H1 (cell line): ENCODE measurements around the gene SHROOM3. TPM values are rescaled to one million over a fixed set of nuclear protein-coding genes. Genes with fewer than 3 reads are reported as not detected.

Experiments used
- CTCF ChIA-PET: fragments of 300-600 bp; sonication (Branson Sonifier 250); formaldehyde crosslinking; loops from one replicate; lab custom pipeline; 2021; ENCODE audit not compliant: partially characterized antibody; lab: Charles Lee
- POLR2A ChIA-PET: fragments of 300-600 bp; sonication (Branson Sonifier 250); formaldehyde crosslinking; loops from one replicate; lab custom pipeline; 2021; ENCODE audit warnings: inconsistent platforms; ENCODE audit not compliant: partially characterized antibody; lab: Charles Lee
- DNase-seq, 2 experiments: peaks; one replicate each; pipeline versions ENCODE4 v3.0.0 to v3.0.0-alpha.2; 2010 to 2022; ENCODE audit warnings: low spot score in 2 of 2, low read depth in 1 of 2, mixed read lengths in 1 of 2
- FAIRE-seq: peaks from 2 replicates; lab custom pipeline; 2011; peaks lifted over from hg19 to GRCh38; lab: Jason Lieb, UNC
- H2AFZ ChIP-seq: 2 replicates; pipeline ENCODE4 v1.8.1; 2012; ENCODE audit warnings: low read length, inconsistent platforms
- H2AK5ac ChIP-seq: 2 replicates; pipeline ENCODE4 v1.6.1; 2013; ENCODE audit warnings: low read depth, low read length
- H2BK120ac ChIP-seq: replicated peaks from 2 replicates; pipeline ENCODE3; 2013; ENCODE audit warnings: low read depth, low read length, inconsistent platforms
- H2BK12ac ChIP-seq: 2 replicates; pipeline ENCODE4 v1.6.1; 2013; ENCODE audit warnings: low read depth, low read length
- H2BK15ac ChIP-seq: 2 replicates; pipeline ENCODE4 v1.6.1; 2013; ENCODE audit warnings: low read length
- H2BK20ac ChIP-seq: 2 replicates; pipeline ENCODE4 v1.6.1; 2013; ENCODE audit warnings: low read length
- H2BK5ac ChIP-seq: 2 replicates; pipeline ENCODE4 v1.6.1; 2013; ENCODE audit warnings: low read depth, low read length
- H3K14ac ChIP-seq: 2 replicates; pipeline ENCODE4 v1.6.1; 2013; ENCODE audit warnings: inconsistent platforms; ENCODE audit not compliant: insufficient read length
- H3K18ac ChIP-seq: 2 replicates; pipeline ENCODE4 v1.6.1; 2013; ENCODE audit warnings: low read length; ENCODE audit errors: extremely low read depth
- H3K23ac ChIP-seq: 2 replicates; pipeline ENCODE4 v1.6.1; 2013; ENCODE audit warnings: inconsistent platforms; ENCODE audit not compliant: insufficient read length
- H3K23me2 ChIP-seq: 2 replicates; pipeline ENCODE4 v1.6.1; 2013; ENCODE audit warnings: low read depth, low read length
- H3K27ac ChIP-seq: 2 replicates; pipeline ENCODE4 v1.6.1; 2011; ENCODE audit warnings: low read depth, low read length, inconsistent platforms
- H3K27me3 ChIP-seq, 4 experiments: replicated peaks in 1 of 4; 1 replicate in 1 of 4; 2 replicates in 3 of 4; pipeline versions ENCODE4 v1.6.1 to v1.8.1; 2011 to 2013; ENCODE audit warnings: low read length in 3 of 4, mild to moderate bottlenecking in 3 of 4, inconsistent platforms in 2 of 4, mixed read lengths in 2 of 4, moderate library complexity in 1 of 4; ENCODE audit not compliant: control insufficient read depth in 3 of 4, insufficient read depth in 3 of 4; ENCODE audit errors: extremely low read depth in 1 of 4
- H3K36me3 ChIP-seq, 4 experiments: 2 replicates each; pipeline versions ENCODE4 v1.6.1 to v1.8.1; 2011 to 2013; ENCODE audit warnings: mild to moderate bottlenecking in 4 of 4, low read length in 3 of 4, moderate library complexity in 2 of 4, control low read depth in 1 of 4, inconsistent platforms in 1 of 4; ENCODE audit not compliant: insufficient read depth in 4 of 4, control insufficient read depth in 2 of 4
- H3K4ac ChIP-seq: replicated peaks from 2 replicates; pipeline ENCODE3; 2013; ENCODE audit warnings: low read length, low read depth, mixed read lengths, inconsistent platforms; ENCODE audit not compliant: insufficient read length
- H3K4me1 ChIP-seq, 4 experiments: replicated peaks in 1 of 4; 1 replicate in 1 of 4; 2 replicates in 3 of 4; pipeline versions ENCODE4 v1.6.1 to v1.8.1; 2011 to 2013; ENCODE audit warnings: low read length in 3 of 4, inconsistent platforms in 2 of 4, mixed read lengths in 1 of 4; ENCODE audit not compliant: insufficient read depth in 4 of 4, control insufficient read depth in 3 of 4
- H3K4me2 ChIP-seq, 2 experiments: 2 replicates each; pipeline versions ENCODE4 v1.6.1 to v1.8.1; 2011 to 2013; ENCODE audit warnings: low read depth in 2 of 2, low read length in 2 of 2, control low read depth in 1 of 2, inconsistent platforms in 1 of 2, mild to moderate bottlenecking in 1 of 2; ENCODE audit not compliant: insufficient read depth in 1 of 2
- H3K4me3 ChIP-seq, 4 experiments: fragments of 200-600, 300-600 bp in 1 of 4; sonication (generic), shearing (Covaris generic), sonication (Bioruptor Twin) in 1 of 4; 2 replicates each; pipeline versions ENCODE4 v1.5.1 to v1.8.1; 2011 to 2016; ENCODE audit warnings: low read length in 4 of 4, low read depth in 3 of 4, control low read depth in 2 of 4, inconsistent platforms in 2 of 4, mild to moderate bottlenecking in 2 of 4, mixed read lengths in 1 of 4, moderate library complexity in 1 of 4; ENCODE audit not compliant: insufficient read depth in 2 of 4; ENCODE audit errors: extremely low read depth in 1 of 4
- H3K56ac ChIP-seq: replicated peaks from 2 replicates; pipeline ENCODE3; 2013; ENCODE audit warnings: low read depth, mild to moderate bottlenecking, mixed read lengths, low read length, inconsistent platforms; ENCODE audit not compliant: insufficient read length
- H3K79me1 ChIP-seq: 2 replicates; pipeline ENCODE4 v1.6.1; 2013; ENCODE audit warnings: low read depth, low read length, control low read depth
- H3K79me2 ChIP-seq, 2 experiments: 2 replicates each; pipeline versions ENCODE4 v1.6.1 to v1.8.1; 2012 to 2013; ENCODE audit warnings: low read length in 2 of 2, mild to moderate bottlenecking in 2 of 2, inconsistent platforms in 1 of 2; ENCODE audit not compliant: insufficient read depth in 2 of 2, control insufficient read depth in 1 of 2
- H3K9ac ChIP-seq, 4 experiments: replicated peaks in 1 of 4; 1 replicate in 1 of 4; 2 replicates in 3 of 4; pipeline versions ENCODE4 v1.6.1 to v1.8.1; 2011 to 2013; ENCODE audit warnings: low read depth in 3 of 4, low read length in 3 of 4, control low read depth in 2 of 4, mild to moderate bottlenecking in 2 of 4, moderate library complexity in 2 of 4, inconsistent platforms in 1 of 4; ENCODE audit errors: extremely low read depth in 1 of 4
- H3K9me3 ChIP-seq, 2 experiments: 2 replicates each; pipeline versions ENCODE4 v1.6.1 to v1.8.1; 2012 to 2013; ENCODE audit warnings: mild to moderate bottlenecking in 2 of 2, moderate library complexity in 2 of 2, control low read depth in 1 of 2, inconsistent platforms in 1 of 2, low read depth in 1 of 2, low read length in 1 of 2, mixed read lengths in 1 of 2; ENCODE audit not compliant: insufficient read depth in 2 of 2
- H4K20me1 ChIP-seq, 2 experiments: replicated peaks in 1 of 2; 2 replicates each; pipeline versions ENCODE3 to v1.8.1; 2011 to 2013; ENCODE audit warnings: inconsistent platforms in 2 of 2, low read length in 2 of 2, mild to moderate bottlenecking in 1 of 2; ENCODE audit not compliant: insufficient read depth in 2 of 2, control insufficient read depth in 1 of 2
- H4K5ac ChIP-seq: 2 replicates; pipeline ENCODE4 v1.6.1; 2013; ENCODE audit warnings: low read length, low read depth, mixed read lengths, inconsistent platforms; ENCODE audit not compliant: insufficient read length
- H4K8ac ChIP-seq: 2 replicates; pipeline ENCODE4 v1.8.0; 2013; ENCODE audit warnings: mild to moderate bottlenecking, moderate library complexity, low read length, inconsistent platforms; ENCODE audit not compliant: insufficient read depth; ENCODE audit errors: extremely low read depth
- H4K91ac ChIP-seq: replicated peaks from 2 replicates; pipeline ENCODE3; 2013; ENCODE audit warnings: low read length, mixed read lengths, inconsistent platforms; ENCODE audit not compliant: insufficient read length
- CHD1 ChIP-seq: IDR thresholded peaks from 2 replicates; pipeline ENCODE4 v1.6.1; 2012; ENCODE audit warnings: low read depth, low read length, improper control_type of control experiment
- SIRT6 ChIP-seq: IDR thresholded peaks from one replicate; pipeline ENCODE4 v1.7.1; 2012; ENCODE audit warnings: low read length, inconsistent platforms
- polyA plus RNA-seq, 7 experiments: library from polyadenylated mRNA; depleted of rRNA in 3 of 7; stranded (reverse) in 5 of 7; unstranded in 2 of 7; fragments of >200 nt in 5 of 7; fragments of 200-250 nt in 2 of 7; gene quantifications; 1 replicate in 5 of 7; 2 replicates in 1 of 7; 4 replicates in 1 of 7; pipeline versions ENCODE4 v1.2.1 to v1.2.3, GENCODE V29; 2011 to 2013; ENCODE audit warnings: missing spikeins in 2 of 7, mixed read lengths in 2 of 7
- total RNA-seq: library from RNA; stranded (reverse); fragmentation: NEBNext Ultra II Directional; extraction: Animal tissue kit (Norgen Biotek cat#: 25700); gene quantifications from 2 replicates; pipeline ENCODE4 v1.2.1, GENCODE V29; 2021
- TF ChIP-seq, protein P1 (sequence below): IDR thresholded peaks from 2 replicates; pipeline ENCODE4 v1.6.1; 2011; ENCODE audit warnings: low read length, improper control_type of control experiment

The SHROOM3 gene
- total and polyA plus RNA-seq, 2 of the 8 experiments (the other 6 are each of a cell fraction or from before 2014, with no cell fraction given), result 15.8 to 34.0 TPM

DNA sequence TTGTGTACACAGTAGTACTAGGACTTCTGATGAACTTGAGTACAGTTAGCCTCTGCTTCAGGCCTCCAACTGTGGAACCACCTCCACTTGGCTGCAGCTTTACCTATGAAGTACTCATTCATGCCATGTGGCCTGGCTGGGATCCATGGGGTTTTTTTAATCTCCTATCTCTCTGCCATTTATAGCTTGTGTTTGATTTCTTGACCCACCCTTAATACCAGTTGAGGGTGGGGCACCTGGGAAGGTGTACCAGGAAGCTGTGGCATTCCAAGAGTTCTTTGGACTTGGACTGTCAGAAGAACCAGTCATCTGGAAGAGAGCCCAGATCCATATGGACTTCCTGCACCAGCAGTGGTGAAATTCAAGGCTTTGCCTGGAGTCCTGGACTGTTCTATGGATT, 230.1 kb downstream of the SHROOM3 start:
- FAIRE-seq, result no peak
- H3K79me1 ChIP-seq, result no peaks in the 10 kb centered on the region
- H4K5ac ChIP-seq, result no peak overlapping the region
- H3K4me3 ChIP-seq, result no peak overlapping the region
- H2BK15ac ChIP-seq, result no peak overlapping the region
- no peak overlapping the region for H3K4me2 ChIP-seq
- H4K91ac ChIP-seq, result no peak overlapping the region
- H3K4me1 ChIP-seq, result no peaks in the 10 kb centered on the region
- ChIA-PET CTCF (interaction anchor here (1.1 to 2.4 kb wide), 5 partner anchors 13 to 38 kb away, joined by 3 to 7 read pairs (median 4); no protein-coding TSS in a partner anchor), POLR2A (interaction anchor here (0.5 to 1.9 kb wide), 3 partner anchors 19 to 533 kb away, joined by 3 to 5 read pairs (median 3); no protein-coding TSS in a partner anchor)
- H4K8ac ChIP-seq, result no peak overlapping the region
- no peaks in the 10 kb centered on the region for H3K9me3 ChIP-seq
- no peak overlapping the region for H2BK12ac ChIP-seq
- DNase-seq, result no peak
- no peak overlapping the region for H3K4ac ChIP-seq
- no peak overlapping the region for H3K27ac ChIP-seq
- no peak overlapping the region for H3K23ac ChIP-seq
- H2BK5ac ChIP-seq, result no peak overlapping the region
- H3K18ac ChIP-seq, result no peak overlapping the region
- no peak overlapping the region for H2BK20ac ChIP-seq
- no peaks in the 10 kb centered on the region for H3K23me2 ChIP-seq
- no peaks in the 10 kb centered on the region for H3K27me3 ChIP-seq
- H3K79me2 ChIP-seq, result no peaks in the 10 kb centered on the region
- H3K36me3 ChIP-seq, result no peaks in the 10 kb centered on the region
- no peak overlapping the region for H3K14ac ChIP-seq
- H3K9ac ChIP-seq, result no peak overlapping the region
- no peak overlapping the region for H2AK5ac ChIP-seq
- H2AFZ ChIP-seq, result no peak overlapping the region
- no peak overlapping the region for H2BK120ac ChIP-seq
- H4K20me1 ChIP-seq, result no peaks in the 10 kb centered on the region
- no peak overlapping the region for H3K56ac ChIP-seq
- TF ChIP-seq SIRT6 (no peak), CHD1 (no peak)
- TF ChIP-seq, protein P1, sequence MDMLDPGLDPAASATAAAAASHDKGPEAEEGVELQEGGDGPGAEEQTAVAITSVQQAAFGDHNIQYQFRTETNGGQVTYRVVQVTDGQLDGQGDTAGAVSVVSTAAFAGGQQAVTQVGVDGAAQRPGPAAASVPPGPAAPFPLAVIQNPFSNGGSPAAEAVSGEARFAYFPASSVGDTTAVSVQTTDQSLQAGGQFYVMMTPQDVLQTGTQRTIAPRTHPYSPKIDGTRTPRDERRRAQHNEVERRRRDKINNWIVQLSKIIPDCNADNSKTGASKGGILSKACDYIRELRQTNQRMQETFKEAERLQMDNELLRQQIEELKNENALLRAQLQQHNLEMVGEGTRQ, result no peak
